ENCODE results near the gene CCNG2. TPM values are rescaled to one million over a fixed set of nuclear protein-coding genes. Genes with fewer than 3 reads are reported as not detected.

The CCNG2 gene
- total RNA-seq, 1 experiment from 2014 or later, result 10.6 TPM

DNA sequence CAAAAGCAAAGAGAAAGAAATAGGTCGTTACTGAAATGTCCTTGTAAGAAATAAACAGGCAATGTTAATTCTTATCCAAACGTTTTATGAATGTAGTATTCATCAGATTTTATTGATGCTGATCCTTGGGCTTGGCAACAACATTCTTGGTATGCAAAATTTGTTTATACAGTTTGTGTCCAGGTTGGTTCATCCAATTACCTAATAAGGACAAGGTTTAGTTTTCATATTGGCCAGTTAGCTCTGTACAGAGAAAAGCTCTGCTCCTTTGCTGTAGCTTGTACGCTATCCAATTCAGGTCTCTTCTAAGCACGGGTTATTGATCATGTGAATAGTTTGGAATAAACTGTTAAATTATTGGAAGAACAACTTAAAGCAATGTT, 14.4 kb upstream of the CCNG2 start:
- no peak overlapping the region for H4K5ac ChIP-seq (ENCODE audit: insufficient read length, low read depth, low read length)
- H3K79me2 ChIP-seq (ENCODE audit: insufficient read depth, low read length), result no peaks in the 10 kb centered on the region
- no peak overlapping the region for H3T11ph ChIP-seq (ENCODE audit: low read length)
- no peak overlapping the region for H3K4me2 ChIP-seq (ENCODE audit: insufficient read depth, insufficient read length, low read length)
- H4K8ac ChIP-seq (replicated peaks; ENCODE audit: insufficient read length, low read depth, low read length), result no peak overlapping the region
- H2BK15ac ChIP-seq (ENCODE audit: low read depth, low read length), result no peak overlapping the region
- no peak overlapping the region for H3K56ac ChIP-seq (ENCODE audit: insufficient read length, low read depth, low read length)
- H3K23me2 ChIP-seq (ENCODE audit: insufficient read length, low read depth, low read length, poor library complexity, severe bottlenecking), result no peaks in the 10 kb centered on the region
- H2AK5ac ChIP-seq (ENCODE audit: insufficient read length, low read length), result no peak overlapping the region
- H2BK12ac ChIP-seq (ENCODE audit: insufficient read length, low read depth, low read length), result no peak overlapping the region
- Mint-ChIP-seq H3K4me1 (peaks cover 3 to 14% of the 10 kb centered on the region in 2 experiments; a peak in 3 of 4 replicates), H3K9me3 (no peaks in the 10 kb centered on the region), H3K27me3 (ENCODE audit: low read depth) (no peaks in the 10 kb centered on the region), H3K36me3 (ENCODE audit: insufficient read depth in 1 of 3, low read depth in 3 of 3) (no peaks in the 10 kb centered on the region), H3K27ac (no peak overlapping the region), H3K4me3 (no peak overlapping the region)
- no peak overlapping the region for H2BK120ac ChIP-seq (ENCODE audit: low read depth, low read length, poor library complexity, severe bottlenecking)
- H3K27ac ChIP-seq (ENCODE audit: insufficient read length, low read depth, low read length), result no peak overlapping the region
- no peaks in the 10 kb centered on the region for H4K20me1 ChIP-seq (ENCODE audit: control insufficient read depth, insufficient read depth, insufficient read length)
- TF ChIP-seq, protein P1, sequence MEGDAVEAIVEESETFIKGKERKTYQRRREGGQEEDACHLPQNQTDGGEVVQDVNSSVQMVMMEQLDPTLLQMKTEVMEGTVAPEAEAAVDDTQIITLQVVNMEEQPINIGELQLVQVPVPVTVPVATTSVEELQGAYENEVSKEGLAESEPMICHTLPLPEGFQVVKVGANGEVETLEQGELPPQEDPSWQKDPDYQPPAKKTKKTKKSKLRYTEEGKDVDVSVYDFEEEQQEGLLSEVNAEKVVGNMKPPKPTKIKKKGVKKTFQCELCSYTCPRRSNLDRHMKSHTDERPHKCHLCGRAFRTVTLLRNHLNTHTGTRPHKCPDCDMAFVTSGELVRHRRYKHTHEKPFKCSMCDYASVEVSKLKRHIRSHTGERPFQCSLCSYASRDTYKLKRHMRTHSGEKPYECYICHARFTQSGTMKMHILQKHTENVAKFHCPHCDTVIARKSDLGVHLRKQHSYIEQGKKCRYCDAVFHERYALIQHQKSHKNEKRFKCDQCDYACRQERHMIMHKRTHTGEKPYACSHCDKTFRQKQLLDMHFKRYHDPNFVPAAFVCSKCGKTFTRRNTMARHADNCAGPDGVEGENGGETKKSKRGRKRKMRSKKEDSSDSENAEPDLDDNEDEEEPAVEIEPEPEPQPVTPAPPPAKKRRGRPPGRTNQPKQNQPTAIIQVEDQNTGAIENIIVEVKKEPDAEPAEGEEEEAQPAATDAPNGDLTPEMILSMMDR (conservative IDR thresholded peaks at IDR 0.05), result no peak
- no peak overlapping the region for H3K14ac ChIP-seq (ENCODE audit: insufficient read depth, low read length)
- H3K4ac ChIP-seq (ENCODE audit: low read depth, low read length), result no peak overlapping the region
- H3K79me1 ChIP-seq (ENCODE audit: insufficient read depth, low read depth, low read length, poor library complexity, severe bottlenecking), result no peaks in the 10 kb centered on the region
- H4K91ac ChIP-seq (ENCODE audit: insufficient read length, low read depth, low read length), result no peak overlapping the region
- H3K27me3 ChIP-seq (ENCODE audit: insufficient read depth, low read length), result no peaks in the 10 kb centered on the region
- DNase-seq, result no peak
- H3K9ac ChIP-seq (ENCODE audit: extremely low read depth, insufficient read length, low read length), result no peak overlapping the region
- H2AFZ ChIP-seq (ENCODE audit: low read length), result no peak overlapping the region
- WGBS (ENCODE audit: extremely low coverage, insufficient read length, low lambda C conversion rate), result no CpG with 5 or more reads among the region's 4 CpGs
- no peaks in the 10 kb centered on the region for H3K9me3 ChIP-seq (ENCODE audit: control insufficient read depth, low read depth, low read length)
- no peak overlapping the region for H3K23ac ChIP-seq (ENCODE audit: insufficient read length, low read depth, low read length)
- no peaks in the 10 kb centered on the region; the same call in 1 of the 2 replicates for H3K4me1 ChIP-seq (ENCODE audit: insufficient read depth, low read length)
- no peak overlapping the region for H2BK5ac ChIP-seq (ENCODE audit: insufficient read length, low read length)
- H3K18ac ChIP-seq (ENCODE audit: insufficient read length, low read depth, low read length), result no peak overlapping the region
- H2BK20ac ChIP-seq (ENCODE audit: low read depth, low read length, poor library complexity, severe bottlenecking), result no peak overlapping the region

Data from H9 (cell line).